Muscle of back (tissue), 11 donors: ENCODE measurements around the gene IFI16. TPM values are rescaled to one million over a fixed set of nuclear protein-coding genes. Genes with fewer than 3 reads are reported as not detected.
"Not testable (repeated sequence)": the region's sequence is repeated elsewhere in the genome, so short reads cannot be mapped to it uniquely, and the experiment has no call there.

Experiments used
- DNase-seq, 3 donors: peaks; one replicate each; pipeline versions ENCODE4 v3.0.0 to v3.0.0-alpha.2; 2013
- polyA plus RNA-seq, 10 donors: library from polyadenylated mRNA; unstranded; fragments of 120-200 nt; gene quantifications; one replicate each; pipeline ENCODE4 v1.2.1, GENCODE V29; 2013; ENCODE audit not compliant: insufficient read length in 10 of 10

IFI16 gene
- polyA plus RNA-seq, 10 donors = 36.8 to 57.7 (median 40.5) TPM

DNA sequence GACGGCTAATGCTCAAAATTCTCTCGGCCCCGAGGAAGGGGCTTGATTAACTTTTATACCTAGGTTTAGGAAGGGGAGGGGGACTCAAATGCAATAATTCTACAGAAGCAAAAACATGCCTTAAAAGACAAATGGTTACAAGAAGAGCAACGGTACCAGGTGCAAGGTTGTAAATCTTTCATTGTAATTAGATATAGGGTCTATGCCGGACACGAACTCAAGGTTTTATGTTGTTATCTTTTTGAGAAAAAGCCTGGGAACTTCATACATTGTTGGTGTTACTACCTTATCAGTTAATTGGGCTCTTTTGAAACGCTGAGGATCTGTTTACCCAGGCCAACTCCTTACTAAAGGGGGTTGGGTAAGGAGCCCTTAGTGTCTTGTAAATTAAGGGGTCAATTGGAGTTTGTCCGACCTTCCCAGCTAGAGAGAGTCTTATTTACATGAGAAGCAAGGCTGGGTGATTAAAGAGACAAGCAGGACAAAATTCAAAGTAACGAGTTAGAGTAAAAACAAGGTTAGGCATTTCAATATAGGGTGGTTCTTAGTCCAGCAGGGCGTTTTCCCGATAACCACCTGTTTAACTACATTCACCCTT lies 3.4 kb upstream of the IFI16 start:
- not testable (repeated sequence) for DNase-seq

DNA sequence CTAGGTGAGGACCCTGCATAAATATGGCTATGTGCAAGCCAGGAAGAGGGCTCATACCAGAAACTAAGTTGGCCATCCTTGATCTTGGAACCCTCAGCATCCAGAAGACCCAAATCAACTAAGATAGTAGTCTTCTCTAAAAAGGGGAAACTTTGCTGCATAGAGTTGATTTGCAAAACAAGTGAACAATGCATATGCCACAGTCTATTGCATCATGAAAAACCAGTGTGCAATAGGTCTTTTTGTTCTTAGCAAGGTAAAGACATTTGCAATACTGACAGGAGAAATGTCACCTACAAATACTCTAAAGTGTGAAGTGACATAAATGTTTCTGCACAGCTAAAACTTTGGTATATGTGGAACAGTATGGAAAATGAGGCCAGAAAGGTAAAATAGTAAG lies 2.0 kb upstream of the IFI16 start:
- no peak for DNase-seq

DNA sequence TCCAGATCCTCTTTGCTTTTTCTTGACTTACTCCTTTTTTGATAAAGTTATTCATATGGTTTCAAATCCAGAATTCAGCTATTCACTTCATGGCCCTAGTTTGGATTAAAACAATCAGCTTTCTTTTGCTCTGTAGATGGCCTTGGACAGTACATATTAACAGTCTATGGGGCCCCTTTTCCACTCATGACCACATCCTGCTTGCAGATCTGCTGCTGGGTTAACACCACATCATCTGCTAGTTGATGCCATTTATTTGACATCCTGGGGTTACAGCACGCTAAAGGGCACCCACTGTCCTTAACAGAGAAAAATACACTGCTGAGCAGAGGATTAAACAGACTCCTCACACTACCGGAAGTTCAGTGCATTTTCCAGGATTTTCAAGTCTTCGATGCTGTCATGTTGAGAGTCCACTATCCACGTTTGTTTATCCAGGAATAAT lies 941 bp upstream of the IFI16 start:
- peak in 1 of 3 donors; percentile 24 for DNase-seq

DNA sequence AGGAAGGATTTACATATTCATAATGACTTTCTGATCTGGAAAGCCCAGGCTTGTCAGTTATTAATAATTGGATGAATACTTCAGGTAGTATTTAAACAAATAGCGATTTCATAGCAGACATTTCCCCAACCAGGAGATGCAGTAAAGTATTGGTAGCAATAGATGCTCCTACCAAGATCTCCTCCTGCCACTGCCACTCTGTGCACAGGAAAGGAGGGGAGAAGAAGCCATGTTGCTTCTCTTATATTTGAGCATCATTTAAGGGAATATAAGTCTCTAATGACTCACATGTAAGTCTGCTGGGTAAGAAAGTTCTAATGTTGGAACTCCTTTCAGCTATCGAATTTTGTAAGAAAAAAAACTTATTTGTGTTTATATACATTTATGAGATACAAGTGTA lies 420 bp upstream of the IFI16 start:
- no peak for DNase-seq

DNA sequence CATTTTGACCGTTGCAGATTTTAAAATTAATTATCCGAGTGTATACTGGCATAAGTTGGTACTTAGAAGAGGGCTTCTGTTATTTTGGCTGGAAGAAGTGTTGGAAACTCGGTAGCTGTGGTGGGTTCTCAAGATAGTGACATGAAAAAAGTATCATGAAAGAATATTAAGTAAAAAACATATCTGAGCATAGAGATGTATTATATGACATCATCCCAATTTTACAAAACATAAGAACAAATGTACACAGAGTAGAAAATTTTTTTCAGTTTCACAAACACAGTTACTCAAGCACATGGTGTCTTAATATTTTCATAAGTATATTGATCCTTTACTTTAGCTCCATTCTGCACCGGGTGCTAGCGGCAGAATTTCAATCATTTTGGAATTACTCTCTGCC lies 684 bp downstream of the IFI16 start:
- no peak for DNase-seq

DNA sequence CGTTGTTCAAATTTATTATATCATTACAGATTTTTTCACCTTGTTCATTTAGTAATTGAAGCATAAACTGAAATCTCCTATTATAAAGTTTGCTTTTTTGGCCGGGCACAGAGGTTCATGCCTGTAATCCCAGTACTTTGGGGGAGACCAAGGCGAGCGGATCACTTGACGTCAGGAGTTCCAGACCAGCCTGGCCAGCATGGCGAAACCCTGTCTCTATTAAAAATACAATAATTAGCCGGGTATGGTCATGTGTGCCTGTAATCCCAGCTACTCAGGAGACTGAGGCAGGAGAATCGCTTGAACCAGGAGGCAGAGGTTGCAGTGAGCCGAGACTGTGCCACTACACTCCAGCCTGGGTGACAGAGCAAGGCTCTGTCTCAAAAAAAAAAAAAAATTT lies 1.3 kb downstream of the IFI16 start:
- DNase-seq = not testable (repeated sequence)

DNA sequence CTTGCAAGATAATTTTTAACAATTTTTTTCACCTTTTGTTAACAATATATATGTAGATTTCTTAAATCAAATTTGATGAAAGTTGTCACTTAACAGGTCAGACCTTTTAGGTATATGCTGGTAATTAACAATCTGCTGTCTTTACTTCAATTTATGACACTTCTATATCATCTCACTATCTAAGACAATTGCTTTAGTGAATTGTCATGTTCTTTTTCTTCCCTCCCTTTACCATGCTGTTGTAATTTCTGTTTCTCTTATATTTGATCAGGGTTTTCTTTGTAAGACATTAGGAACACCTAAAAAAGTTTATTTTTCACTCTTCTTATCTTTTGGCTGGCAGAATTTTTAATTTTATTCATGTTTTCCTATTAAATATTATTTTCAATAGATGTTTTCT lies 2.0 kb downstream of the IFI16 start:
- no peak for DNase-seq

DNA sequence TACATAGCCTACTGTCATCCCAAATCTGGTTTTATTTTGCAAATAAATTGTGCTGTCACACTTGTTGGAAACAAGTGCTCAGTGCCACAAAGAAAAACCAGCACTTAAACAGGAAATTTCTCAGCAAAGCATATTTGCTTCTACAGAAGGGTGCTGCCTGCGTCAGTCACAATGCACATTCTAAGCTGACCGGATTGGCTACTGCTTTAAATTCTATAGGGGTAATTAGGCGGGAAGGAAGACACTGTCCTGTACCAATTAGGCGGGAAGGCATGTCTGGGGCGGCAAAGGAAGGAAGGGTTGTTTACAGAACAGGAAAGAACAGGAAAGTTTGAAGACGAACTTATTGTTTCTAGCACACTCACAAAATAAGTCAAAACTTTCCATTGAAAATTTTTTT lies 2.8 kb downstream of the IFI16 start:
- DNase-seq = peak in 1 of 3 donors; percentile 45

DNA sequence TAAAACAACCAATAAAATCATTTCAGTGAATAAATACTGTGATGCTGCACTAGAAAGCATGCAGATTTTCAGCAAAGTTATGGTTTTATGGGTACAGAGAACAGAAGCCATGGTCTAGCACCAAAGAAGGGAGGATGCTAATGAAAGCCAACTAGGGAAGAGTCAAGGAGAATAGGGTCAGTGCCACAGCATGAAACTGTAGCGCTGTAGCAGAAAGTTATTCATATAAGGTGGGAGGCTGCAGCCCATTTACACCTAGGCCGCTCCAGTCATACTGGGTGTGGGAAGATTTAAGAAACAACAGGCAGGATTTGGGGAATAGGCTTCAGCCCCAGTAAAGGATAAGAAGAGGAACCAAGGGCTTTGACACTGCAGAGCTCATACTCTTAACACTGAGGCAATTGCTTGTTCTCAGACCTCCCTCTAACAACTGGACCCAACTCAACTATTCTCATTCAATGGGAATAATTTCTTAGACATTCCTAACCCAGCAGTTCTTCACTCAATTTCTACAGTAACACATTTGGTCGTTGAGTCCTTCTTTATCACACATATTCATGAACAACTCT lies 4.4 kb downstream of the IFI16 start:
- DNase-seq = no peak

DNA sequence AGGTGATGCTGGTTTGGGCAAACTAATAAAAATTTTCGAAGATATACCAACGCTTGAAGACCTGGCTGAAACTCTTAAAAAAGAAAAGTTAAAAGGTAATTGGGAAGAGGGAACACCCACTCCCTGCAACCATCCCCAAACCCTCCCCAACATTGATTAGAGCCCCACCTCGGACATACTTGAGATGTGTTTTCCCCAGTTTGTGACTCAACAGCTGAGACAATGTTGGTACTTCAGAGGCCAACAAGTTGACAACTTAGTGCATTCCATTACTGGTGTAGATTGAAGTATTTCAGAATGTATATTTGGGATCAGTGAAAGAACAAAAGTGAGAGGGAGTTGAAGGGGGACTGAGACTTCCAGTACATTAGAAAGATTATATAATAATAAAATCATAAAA lies 5.1 kb downstream of the IFI16 start:
- no peak for DNase-seq

DNA sequence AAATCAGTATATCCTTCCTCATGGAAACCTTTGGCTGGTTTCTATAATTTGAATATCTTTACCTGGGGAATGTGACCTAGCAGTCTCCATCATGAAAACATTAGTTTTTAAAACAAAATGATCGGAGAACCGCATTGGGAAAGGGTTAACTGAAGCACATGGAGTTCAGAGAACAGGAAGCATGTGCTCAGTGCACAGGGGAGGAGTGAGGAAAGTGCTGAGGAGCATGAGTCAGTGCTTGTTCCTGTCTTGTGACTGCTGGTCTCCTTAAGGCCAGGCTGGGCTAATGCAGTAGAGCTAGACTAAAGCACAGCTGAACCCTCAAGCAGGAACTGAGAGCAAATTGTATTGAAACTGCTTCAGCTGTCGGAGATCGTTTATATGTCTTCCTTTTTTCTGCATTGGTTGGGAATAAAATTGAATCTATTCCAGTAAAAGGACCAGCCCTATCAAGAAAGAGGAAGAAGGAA lies 5.8 kb downstream of the IFI16 start:
- DNase-seq = peak; percentile 36 to 56 (median 54)

DNA sequence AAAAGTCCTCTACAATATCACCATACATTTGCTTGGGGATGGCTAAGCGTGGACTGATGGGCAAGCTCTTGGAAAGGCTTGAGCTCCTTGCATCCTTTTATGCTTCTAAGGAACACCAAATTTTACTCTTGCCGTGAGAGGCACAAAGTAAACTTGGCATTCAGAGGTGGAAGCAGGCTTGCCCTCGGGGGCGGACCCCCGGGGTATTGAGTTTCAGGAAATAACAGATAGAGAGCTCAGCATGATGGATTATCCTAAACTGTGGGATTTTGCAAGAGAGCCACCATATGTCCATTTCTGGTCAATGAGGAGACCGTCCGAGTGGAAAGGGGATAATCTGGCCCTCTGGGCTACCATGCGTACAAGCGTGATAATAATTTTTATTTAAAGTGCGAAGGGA lies 14.0 kb downstream of the IFI16 start:
- no peak for DNase-seq

DNA sequence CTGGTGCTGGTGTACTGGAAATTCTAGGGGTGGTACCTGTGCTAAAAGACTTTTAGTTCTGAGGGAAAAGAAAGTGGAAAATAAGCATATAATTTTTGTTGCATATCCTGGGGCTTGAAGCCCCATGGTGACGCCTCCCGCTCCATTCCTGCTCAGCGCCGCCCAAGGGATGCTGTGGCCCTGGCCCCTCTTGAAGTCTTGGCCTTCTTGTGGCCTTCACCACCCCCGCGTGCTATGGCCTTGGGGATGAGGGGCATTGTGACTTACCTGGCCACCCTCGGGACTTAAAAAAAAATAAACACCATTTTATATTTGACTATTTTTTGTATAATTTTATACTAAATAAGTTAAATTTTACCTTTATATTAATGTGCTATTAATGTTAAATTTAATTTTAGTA lies 15.3 kb downstream of the IFI16 start:
- DNase-seq = no peak

DNA sequence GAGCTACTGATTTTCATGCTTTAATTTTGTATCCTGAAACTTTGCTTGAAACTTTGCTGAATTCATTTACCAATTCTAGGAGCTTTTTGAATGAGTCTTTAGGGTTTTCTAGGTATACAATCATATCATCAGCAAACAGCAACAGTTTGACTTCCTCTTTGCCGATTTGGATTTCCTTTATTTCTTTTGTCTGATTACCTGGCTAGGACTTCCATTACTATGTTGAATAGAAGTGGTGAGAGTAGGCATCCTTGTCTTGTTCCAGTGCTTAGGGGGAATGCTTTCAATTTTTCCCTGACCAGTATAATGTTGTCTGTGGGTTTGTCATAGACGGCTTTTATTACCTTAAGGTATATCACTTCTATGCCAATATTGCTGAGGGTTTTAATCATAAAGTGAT lies 17.1 kb downstream of the IFI16 start:
- not testable (repeated sequence) for DNase-seq

DNA sequence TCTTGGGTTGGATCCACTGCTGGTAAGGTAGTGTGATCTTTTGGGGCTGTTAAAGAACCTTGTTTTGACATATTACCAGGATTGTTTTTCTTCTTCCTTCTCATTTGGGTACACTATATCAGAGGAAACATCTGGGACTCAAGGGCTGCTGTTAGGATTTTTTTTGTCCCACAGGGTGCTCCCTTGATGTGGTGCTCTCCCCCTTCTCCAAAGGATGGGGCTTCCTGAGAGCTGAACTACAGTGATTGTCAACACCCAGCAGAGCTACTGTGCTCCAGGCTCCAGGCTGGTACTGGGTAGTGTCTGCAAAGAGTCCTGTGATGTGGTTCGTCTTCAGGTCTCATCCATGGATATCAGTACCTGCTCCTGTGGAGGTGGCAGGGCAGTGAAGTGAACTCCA lies 20.6 kb downstream of the IFI16 start:
- DNase-seq = no peak

DNA sequence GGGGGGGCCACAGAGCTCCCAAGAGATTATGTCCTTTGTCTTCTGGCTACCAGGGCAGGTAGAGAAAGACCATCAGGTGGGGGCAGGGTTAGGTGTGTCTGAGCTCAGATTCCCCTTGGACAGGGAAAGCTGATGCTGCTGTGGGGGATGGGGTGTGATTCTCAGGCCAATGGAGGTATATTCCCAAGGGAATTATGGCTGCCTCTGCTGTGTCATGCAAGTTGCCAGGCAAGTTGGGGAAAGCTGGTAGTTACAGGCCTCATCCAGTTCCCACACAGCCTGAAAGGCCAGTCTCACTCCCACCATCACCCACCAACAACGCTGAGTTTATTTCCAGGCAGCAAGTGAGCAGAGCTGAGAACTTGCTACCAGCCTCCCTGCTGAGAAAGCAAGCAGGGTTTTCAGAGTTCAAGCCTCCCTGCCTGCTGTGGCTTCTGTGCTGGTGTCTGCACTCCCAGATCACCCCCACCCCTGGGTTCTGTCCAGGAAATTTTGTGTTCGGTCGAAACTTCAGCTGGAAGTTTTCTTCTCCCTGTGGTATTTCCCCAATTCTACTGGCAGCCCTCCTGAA lies 21.3 kb downstream of the IFI16 start:
- DNase-seq = no peak

DNA sequence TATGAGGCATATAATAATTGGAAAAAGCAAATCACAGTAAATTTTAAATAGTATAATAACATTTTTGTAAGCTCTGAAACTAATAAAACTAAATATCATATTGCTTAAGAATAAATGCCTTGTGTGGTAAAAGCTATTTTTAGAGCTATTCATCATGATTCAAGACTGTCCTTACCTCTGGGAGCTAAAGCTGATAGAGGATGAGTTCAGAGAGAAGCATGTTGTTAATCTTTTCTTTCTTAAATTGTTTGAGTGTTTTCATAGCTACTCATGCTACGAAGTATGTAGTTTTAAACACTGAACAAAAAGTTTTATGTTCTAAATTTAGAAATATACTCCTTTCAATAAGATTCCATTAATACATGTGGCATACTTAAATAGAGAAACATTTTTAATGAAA lies 30.5 kb downstream of the IFI16 start:
- peak in 1 of 3 donors; percentile 58 for DNase-seq

DNA sequence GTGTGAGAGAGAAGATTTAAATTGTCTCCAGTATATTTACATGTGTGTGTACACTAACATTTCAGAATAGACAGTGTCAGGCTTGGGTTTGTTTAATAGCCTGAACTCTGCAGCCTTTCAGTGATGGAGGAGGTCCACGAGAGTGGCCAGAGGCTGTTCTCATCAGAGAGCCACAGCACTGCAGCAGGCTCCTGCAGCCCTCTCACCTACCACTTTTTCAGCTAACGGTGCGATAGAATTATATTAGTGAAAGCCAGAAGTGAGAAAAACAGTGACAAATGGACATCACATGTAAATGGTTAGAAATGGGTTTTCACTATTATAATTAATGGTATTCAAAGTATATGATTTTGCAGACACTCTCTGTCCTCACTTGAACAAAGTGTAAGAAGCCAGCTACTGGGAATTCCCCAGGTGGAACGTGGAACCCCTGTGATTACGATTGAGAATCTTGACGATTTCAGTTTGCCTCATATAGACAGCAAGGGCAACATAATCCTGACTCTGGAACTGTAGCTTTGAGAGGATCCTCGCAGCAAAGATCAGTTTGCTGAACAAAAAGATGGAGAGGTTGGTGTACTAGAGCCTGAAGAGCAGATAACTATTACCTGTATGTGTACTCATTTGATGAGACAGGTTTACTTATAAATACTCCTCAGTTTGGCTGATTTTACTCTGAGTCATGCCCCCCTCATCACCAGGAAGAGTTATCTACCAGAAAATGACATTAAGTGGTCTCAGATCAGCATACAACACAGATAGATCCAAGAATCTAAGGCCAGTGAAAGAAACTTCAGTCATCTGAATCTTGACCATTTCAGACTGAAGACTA lies 31.4 kb downstream of the IFI16 start:
- DNase-seq = no peak

DNA sequence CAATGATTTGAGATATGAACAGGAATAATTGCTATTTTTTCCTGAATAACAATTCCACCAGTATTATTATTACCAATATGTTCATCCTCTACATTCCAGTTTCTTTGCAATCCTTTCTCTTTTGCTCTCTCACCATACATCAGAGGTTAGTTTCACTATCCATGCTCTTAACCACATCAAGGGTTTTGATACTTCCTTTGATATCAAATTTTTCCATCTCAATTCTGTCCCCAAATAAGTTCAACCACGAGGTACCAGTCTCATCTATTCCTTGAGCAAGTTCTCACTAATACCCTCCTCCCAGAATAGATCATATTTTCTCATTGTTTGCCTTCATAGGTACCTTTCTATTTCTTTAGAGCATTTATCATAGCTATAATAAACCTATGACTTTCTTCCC lies 36.8 kb downstream of the IFI16 start:
- DNase-seq = not testable (repeated sequence)

DNA sequence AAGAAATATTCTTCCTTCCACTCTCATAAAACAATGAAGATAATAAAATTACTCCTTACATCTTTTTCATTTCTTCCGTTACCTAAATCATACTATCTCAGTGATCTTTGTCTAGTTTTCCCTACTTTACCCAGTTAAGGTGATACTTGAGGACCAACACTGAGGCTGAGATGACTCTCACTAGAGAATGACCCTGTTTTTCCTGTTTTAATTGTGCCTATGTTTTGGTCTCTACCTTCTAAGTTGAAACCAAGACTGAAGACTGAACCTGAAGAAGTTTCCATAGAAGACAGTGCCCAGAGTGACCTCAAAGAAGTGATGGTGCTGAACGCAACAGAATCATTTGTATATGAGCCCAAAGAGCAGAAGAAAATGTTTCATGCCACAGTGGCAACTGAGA lies 41.7 kb downstream of the IFI16 start:
- DNase-seq = no peak

DNA sequence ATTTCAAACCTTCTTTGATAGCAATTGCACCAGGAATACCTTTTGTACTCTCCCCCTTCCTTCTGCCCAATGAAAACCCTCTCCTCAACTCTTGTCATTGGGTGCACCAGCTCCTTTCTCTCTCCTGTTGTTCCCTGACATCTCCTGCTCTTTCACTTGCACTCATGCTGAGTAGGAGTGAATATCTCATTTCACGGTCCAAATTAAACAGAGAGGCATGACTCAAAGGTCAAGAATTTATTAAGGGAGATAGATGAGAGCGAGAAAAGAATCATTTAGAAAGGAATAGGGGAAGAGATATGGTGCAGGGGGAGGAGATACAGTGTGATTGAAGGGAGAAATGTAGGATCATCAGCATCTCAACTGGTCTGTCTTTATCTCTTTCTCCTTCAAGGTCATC lies 44.7 kb downstream of the IFI16 start:
- DNase-seq = no peak

DNA sequence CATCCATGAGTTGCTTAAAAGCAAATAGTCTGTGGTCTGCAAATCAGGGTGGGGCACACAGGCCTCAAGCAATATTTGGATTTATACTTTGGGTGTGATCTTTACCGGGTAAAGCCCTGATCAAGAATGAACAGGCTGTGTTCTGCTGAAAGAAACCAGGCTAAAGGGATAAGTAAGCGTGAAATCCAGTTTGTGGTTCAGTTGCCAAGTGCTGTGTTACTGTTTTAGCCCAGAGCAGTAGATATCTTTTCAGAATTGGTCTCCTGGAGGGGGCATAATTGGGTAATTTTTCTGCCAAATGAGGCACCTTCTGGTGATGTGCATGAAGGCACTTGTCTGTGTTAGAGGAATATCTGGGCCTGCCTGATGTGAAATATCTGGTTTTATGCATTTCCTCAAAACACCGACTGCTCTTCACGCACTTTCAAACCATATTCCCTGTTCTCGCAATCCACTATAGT lies 45.5 kb downstream of the IFI16 start:
- peak in 1 of 3 donors; percentile 14 for DNase-seq
